ENCODE results near the gene ABCB9.

- TF ChIP-seq POLR2A (IDR thresholded peaks at IDR 0.05) (no peak), CTCF (IDR thresholded peaks at IDR 0.05) (no peak), POLR2AphosphoS5 (IDR thresholded peaks at IDR 0.05) (no peak)
Measured at GRCh38 chr12:122975790-122976647, 9.8 kb upstream of the ABCB9 start.

Data from prostate gland (tissue), 2 donors.